GM18951 (cell line): ENCODE results near the gene PPP3CB.

ENCODE experiments used
- POLR2A ChIP-seq: IDR thresholded peaks from 4 replicates; pipeline ENCODE4 v1.6.1; 2011; ENCODE audit warnings: mild to moderate bottlenecking; ENCODE audit not compliant: insufficient read length, insufficient read depth; ENCODE audit errors: extremely low read depth
- in situ Hi-C: fragments of 300-500 bp; cut with MboI; formaldehyde crosslinking; loops from one replicate; pipeline ENCODE4 v1.12.0; 2022; ENCODE audit warnings: low sequenced_read_pairs, mixed read lengths, inconsistent platforms; ENCODE audit not compliant: unreplicated experiment

Gene PPP3CB

GRCh38 chr10:73426318-73426717, 69.5 kb downstream of the PPP3CB start:
- TF ChIP-seq POLR2A: no peak
- in situ Hi-C loops: no loop called here

GRCh38 chr10:73424478-73424877, 71.3 kb downstream of the PPP3CB start:
- TF ChIP-seq POLR2A: no peak
- in situ Hi-C loops: no loop called here

- no peak for TF ChIP-seq POLR2A
- in situ Hi-C loops: no loop called here
Measured at GRCh38 chr10:73423309-73423708, 72.5 kb downstream of the PPP3CB start.

GRCh38 chr10:73416571-73416970, 79.3 kb downstream of the PPP3CB start:
- TF ChIP-seq POLR2A: no peak
- in situ Hi-C loops: no loop called here

- in situ Hi-C loops: no loop called here
- TF ChIP-seq POLR2A: no peak
Measured at GRCh38 chr10:73414230-73414945, 81.4 kb downstream of the PPP3CB start.

- in situ Hi-C loops: no loop called here
- peak; percentile 86 for TF ChIP-seq POLR2A
Measured at GRCh38 chr10:73413528-73414229, 82.1 kb downstream of the PPP3CB start, which contains the start of gene ANXA7. Gene ANXA7, minus strand, starts transcription at chr10:73414058. Its CDS starts 13,202 bp downstream, at chr10:73400856.

- in situ Hi-C loops: no loop called here
- no peak for TF ChIP-seq POLR2A
Measured at GRCh38 chr10:73413108-73413527, 82.7 kb downstream of the PPP3CB start.

- in situ Hi-C loops: no loop called here
Measured at GRCh38 chr10:73410897-73411296, 84.9 kb downstream of the PPP3CB start.

GRCh38 chr10:73408978-73409521, 86.8 kb downstream of the PPP3CB start:
- TF ChIP-seq POLR2A: no peak
- in situ Hi-C loops: no loop called here

More at GRCh38 chr10:73410897-73411296, 84.9 kb downstream of the PPP3CB start:
- TF ChIP-seq POLR2A: no peak

GRCh38 chr10:73408061-73408460, 87.8 kb downstream of the PPP3CB start:
- TF ChIP-seq POLR2A: no peak
- in situ Hi-C loops: no loop called here

- in situ Hi-C loops: no loop called here
- no peak for TF ChIP-seq POLR2A
Measured at GRCh38 chr10:73407495-73407894, 88.3 kb downstream of the PPP3CB start.

GRCh38 chr10:73406846-73407245, 89.0 kb downstream of the PPP3CB start:
- no peak for TF ChIP-seq POLR2A
- in situ Hi-C loops: no loop called here

- in situ Hi-C loops: no loop called here
- TF ChIP-seq POLR2A: no peak
Measured at GRCh38 chr10:73405556-73405955, 90.3 kb downstream of the PPP3CB start.

GRCh38 chr10:73404690-73405089, 91.1 kb downstream of the PPP3CB start:
- in situ Hi-C loops: no loop called here
- no peak for TF ChIP-seq POLR2A
